Measurements from ENCODE around the gene TBC1D21. TPM values are rescaled to one million over a fixed set of nuclear protein-coding genes. Genes with fewer than 3 reads are reported as not detected.

The TBC1D21 gene
- total RNA-seq, 1 experiment from 2014 or later = not detected

DNA sequence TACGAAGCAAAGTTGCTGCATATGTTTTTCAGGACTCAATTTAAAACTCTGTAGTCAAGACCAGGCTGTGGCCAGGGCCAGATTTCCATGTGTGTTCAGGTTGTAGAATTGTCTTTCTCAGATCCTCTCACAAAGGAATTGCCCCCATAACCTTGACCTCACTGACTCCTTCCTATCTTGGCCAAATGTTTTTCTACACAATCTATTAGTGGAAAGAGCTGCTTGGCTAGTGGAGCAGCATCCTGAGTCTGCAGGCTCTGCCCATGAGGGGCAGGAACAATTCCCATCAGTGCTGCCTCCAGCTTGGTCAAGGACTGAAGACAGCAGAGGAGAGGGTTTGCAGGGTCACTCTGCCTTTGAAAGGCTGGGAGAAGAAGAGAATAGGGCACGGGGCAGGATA lies 6.9 kb upstream of the TBC1D21 start:
- H3K36me3 ChIP-seq (ENCODE audit: insufficient read depth, low read length) = no peaks in the 10 kb centered on the region
- no peak overlapping the region for H3K27ac ChIP-seq (ENCODE audit: low read length)
- H2AFZ ChIP-seq (ENCODE audit: low read length) = no peak overlapping the region
- H3K9me3 ChIP-seq (ENCODE audit: low read length) = no peaks in the 10 kb centered on the region
- no peaks in the 10 kb centered on the region for H3K27me3 ChIP-seq (ENCODE audit: low read length)
- H3K9ac ChIP-seq (ENCODE audit: low read length) = no peak overlapping the region
- no peak overlapping the region for H3K4me2 ChIP-seq (ENCODE audit: low read depth, low read length, poor library complexity, severe bottlenecking)
- H3K4me1 ChIP-seq (ENCODE audit: low read length) = no peaks in the 10 kb centered on the region
- H3K4me3 ChIP-seq (ENCODE audit: low read length) = no peak overlapping the region
- H3K79me2 ChIP-seq (ENCODE audit: low read length) = no peaks in the 10 kb centered on the region
- H3K9me2 ChIP-seq (replicated peaks; ENCODE audit: insufficient read depth, low read length) = no peaks in the 10 kb centered on the region
- peak; percentile 22 for DNase-seq
- no peaks in the 10 kb centered on the region for H4K20me1 ChIP-seq (ENCODE audit: insufficient read depth, low read depth, low read length)

DNA sequence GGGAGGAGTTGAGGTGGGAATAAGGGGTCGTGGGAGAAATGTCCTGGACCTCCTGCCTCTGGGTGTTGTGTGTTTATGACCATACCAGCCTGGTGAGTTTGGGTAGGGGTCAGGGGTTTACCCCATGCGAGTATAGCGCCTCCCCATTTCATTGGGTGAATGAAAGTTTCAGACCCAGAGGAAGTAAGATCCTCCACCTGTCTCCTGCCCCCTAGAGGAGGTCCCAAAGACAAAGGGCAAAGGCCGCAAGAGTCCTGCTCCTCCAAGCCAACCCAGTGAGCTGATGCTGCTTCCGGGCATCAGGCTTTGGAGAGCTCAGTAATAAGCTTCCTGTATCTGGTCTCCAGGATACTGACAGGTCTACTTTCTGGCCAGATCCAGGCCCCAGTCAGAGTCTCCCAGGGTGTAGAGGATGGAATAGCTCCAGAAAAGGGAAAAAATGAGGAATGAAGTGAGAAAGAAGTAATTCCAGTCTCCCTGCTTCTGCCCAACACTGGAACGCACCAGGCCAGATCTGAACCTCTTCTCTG lies 6.4 kb upstream of the TBC1D21 start:
- Histone ChIP-seq H3K4me1 (ENCODE audit: low read length) (no peaks in the 10 kb centered on the region), H3K4me2 (ENCODE audit: low read depth, low read length, poor library complexity, severe bottlenecking) (no peak overlapping the region), H3K9me2 (replicated peaks; ENCODE audit: insufficient read depth, low read length) (no peaks in the 10 kb centered on the region), H4K20me1 (ENCODE audit: insufficient read depth, low read depth, low read length) (no peaks in the 10 kb centered on the region), H3K27me3 (ENCODE audit: low read length) (no peaks in the 10 kb centered on the region), H3K9me3 (ENCODE audit: low read length) (no peaks in the 10 kb centered on the region), H2AFZ (ENCODE audit: low read length) (no peak overlapping the region), H3K27ac (ENCODE audit: low read length) (no peak overlapping the region), H3K79me2 (ENCODE audit: low read length) (no peaks in the 10 kb centered on the region), H3K9ac (ENCODE audit: low read length) (no peak overlapping the region), H3K36me3 (ENCODE audit: insufficient read depth, low read length) (no peaks in the 10 kb centered on the region), H3K4me3 (ENCODE audit: low read length) (no peak overlapping the region)
- no peak for DNase-seq

DNA sequence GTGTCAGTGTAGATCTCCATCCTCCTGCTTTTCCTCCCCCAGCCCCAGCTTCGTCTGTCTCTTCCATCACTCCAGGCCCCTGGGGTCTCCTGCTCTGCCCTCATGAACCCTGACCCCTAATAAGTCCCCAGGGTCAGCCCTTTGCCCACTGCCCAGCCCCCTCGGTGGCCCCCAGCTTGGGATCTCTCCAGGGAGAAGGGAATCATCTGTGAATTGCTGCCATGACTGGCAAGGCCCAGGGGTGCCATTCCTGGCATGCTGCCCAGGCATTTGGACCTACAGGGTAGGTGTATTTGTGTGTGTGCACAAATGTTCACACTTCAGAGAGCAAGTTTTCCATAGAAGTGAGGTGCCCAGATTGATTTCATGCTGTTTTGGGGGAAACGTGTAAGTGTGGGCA lies 5.9 kb upstream of the TBC1D21 start:
- H3K36me3 ChIP-seq (ENCODE audit: insufficient read depth, low read length) = no peaks in the 10 kb centered on the region
- no peaks in the 10 kb centered on the region for H3K9me2 ChIP-seq (replicated peaks; ENCODE audit: insufficient read depth, low read length)

DNA sequence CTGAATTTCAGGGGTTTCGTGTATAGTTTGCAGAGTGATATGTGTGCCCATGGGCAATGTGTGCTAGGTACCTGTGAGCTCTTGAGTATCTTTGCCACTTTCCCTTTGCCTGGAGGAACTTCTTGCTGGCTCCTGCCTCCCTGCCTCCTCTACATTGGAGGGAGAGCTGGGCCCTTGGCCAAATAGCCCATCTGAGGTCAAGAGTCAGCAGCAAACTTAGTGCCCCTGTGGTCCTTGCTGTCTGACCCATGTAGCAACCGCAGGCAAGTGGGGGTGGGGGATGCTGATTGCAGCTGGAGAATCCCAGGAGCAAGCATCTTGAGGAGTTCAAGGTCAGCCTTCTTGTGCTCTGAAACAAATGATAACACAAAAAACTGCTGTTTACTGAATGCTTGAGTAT lies 5.4 kb upstream of the TBC1D21 start:
- DNase-seq = no peak
- Histone ChIP-seq H3K4me1 (ENCODE audit: low read length) (no peaks in the 10 kb centered on the region), H3K79me2 (ENCODE audit: low read length) (no peaks in the 10 kb centered on the region)

More for the DNA sequence above, 5.9 kb upstream of the TBC1D21 start:
- Histone ChIP-seq H3K9me3 (ENCODE audit: low read length) (no peaks in the 10 kb centered on the region), H3K4me2 (ENCODE audit: low read depth, low read length, poor library complexity, severe bottlenecking) (no peak overlapping the region), H4K20me1 (ENCODE audit: insufficient read depth, low read depth, low read length) (no peaks in the 10 kb centered on the region), H2AFZ (ENCODE audit: low read length) (no peak overlapping the region), H3K4me3 (ENCODE audit: low read length) (no peak overlapping the region), H3K27me3 (ENCODE audit: low read length) (no peaks in the 10 kb centered on the region), H3K79me2 (ENCODE audit: low read length) (no peaks in the 10 kb centered on the region), H3K4me1 (ENCODE audit: low read length) (no peaks in the 10 kb centered on the region), H3K27ac (ENCODE audit: low read length) (no peak overlapping the region), H3K9ac (ENCODE audit: low read length) (no peak overlapping the region)
- DNase-seq = no peak

DNA sequence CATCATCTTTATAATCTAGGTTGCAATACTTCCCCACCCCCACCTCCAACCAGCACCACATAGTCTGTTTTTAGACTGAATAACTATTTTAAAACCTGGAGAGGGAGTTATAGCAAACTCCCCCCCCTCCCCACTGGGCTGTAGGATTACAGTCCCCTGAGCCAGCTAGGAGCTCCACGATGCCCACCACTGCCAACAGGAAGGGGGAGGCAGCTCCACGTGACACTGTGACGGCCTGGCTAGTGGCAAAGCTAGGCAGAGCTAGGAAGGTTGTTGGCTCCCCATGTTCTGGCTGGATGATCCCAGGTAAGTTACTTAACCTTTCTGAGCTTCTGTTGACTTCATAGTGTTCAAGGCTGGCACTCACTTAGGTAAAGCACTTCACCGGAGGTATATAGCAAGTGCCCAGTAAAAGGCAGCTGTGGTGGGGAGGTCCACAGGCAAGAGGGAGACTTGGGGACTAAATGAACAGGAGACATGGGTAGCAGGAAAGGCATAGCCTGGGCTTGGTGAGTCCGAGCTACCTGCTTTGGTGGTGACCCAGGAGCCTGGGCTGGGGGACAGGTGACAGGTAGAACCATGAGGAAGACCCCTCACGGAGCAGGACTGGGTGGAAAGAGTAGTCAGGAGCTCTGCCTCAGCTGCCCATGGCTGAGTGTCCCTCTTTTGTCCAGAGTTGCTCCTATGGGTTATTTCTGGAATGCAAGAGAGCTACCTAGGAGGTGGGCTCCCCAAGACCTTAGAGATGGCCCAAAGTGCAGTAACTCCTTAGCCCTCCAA lies 4.0 kb upstream of the TBC1D21 start:
- Histone ChIP-seq H3K27ac (ENCODE audit: low read length) (no peak overlapping the region), H2AFZ (ENCODE audit: low read length) (no peak overlapping the region), H3K27me3 (ENCODE audit: low read length) (no peaks in the 10 kb centered on the region), H3K9me3 (ENCODE audit: low read length) (no peaks in the 10 kb centered on the region), H3K79me2 (ENCODE audit: low read length) (no peaks in the 10 kb centered on the region), H3K4me1 (ENCODE audit: low read length) (no peaks in the 10 kb centered on the region), H3K4me3 (ENCODE audit: low read length) (no peak overlapping the region), H3K9ac (ENCODE audit: low read length) (no peak overlapping the region), H3K36me3 (ENCODE audit: insufficient read depth, low read length) (no peaks in the 10 kb centered on the region), H4K20me1 (ENCODE audit: insufficient read depth, low read depth, low read length) (no peaks in the 10 kb centered on the region), H3K9me2 (replicated peaks; ENCODE audit: insufficient read depth, low read length) (no peaks in the 10 kb centered on the region), H3K4me2 (ENCODE audit: low read depth, low read length, poor library complexity, severe bottlenecking) (no peak overlapping the region)
- DNase-seq = no peak

More for the DNA sequence above, 5.4 kb upstream of the TBC1D21 start:
- Histone ChIP-seq H3K4me3 (ENCODE audit: low read length) (no peak overlapping the region), H3K36me3 (ENCODE audit: insufficient read depth, low read length) (no peaks in the 10 kb centered on the region), H3K27me3 (ENCODE audit: low read length) (no peaks in the 10 kb centered on the region), H3K4me2 (ENCODE audit: low read depth, low read length, poor library complexity, severe bottlenecking) (no peak overlapping the region), H3K9me3 (ENCODE audit: low read length) (no peaks in the 10 kb centered on the region), H2AFZ (ENCODE audit: low read length) (no peak overlapping the region), H3K9me2 (replicated peaks; ENCODE audit: insufficient read depth, low read length) (no peaks in the 10 kb centered on the region), H3K9ac (ENCODE audit: low read length) (no peak overlapping the region), H3K27ac (ENCODE audit: low read length) (no peak overlapping the region), H4K20me1 (ENCODE audit: insufficient read depth, low read depth, low read length) (no peaks in the 10 kb centered on the region)

DNA sequence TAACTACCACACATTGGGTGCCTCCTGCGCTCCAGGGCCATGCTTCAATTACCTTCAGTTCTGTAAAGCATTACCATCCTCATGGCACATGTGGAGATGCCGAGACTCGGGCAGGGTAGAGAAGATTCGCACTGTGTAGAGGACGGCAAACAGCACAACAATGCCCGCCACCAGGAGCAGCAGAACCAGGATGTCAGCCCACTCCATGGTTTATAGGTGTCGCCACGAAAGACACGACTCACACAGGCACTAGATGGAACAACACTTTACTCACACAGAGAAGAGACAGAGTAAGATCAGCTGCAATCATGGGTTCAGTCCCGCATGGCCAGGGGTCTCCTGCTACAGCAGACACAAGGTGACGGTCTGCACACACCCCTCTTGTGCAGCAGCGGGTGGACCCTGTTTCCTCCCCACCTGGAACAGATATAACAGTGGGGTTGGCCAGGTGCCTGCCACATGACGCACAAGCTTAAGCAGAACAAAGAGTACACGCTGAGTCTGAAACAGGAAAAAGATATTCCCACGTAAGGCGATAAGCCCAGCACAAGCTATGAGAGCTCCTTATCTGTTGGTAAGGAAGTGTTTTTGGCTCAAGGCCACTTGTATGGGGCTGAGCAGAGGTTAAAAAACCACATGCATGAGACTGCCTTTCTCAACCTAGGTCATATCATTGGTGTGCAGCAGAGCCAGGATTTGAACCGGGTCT lies 2.5 kb upstream of the TBC1D21 start:
- no peaks in the 10 kb centered on the region for H3K9me3 ChIP-seq (ENCODE audit: low read length)
- DNase-seq = no peak
- H3K79me2 ChIP-seq (ENCODE audit: low read length) = no peaks in the 10 kb centered on the region
- no peak overlapping the region for H3K27ac ChIP-seq (ENCODE audit: low read length)
- no peaks in the 10 kb centered on the region for H3K27me3 ChIP-seq (ENCODE audit: low read length)
- H3K9me2 ChIP-seq (replicated peaks; ENCODE audit: insufficient read depth, low read length) = no peaks in the 10 kb centered on the region
- H2AFZ ChIP-seq (ENCODE audit: low read length) = no peak overlapping the region
- no peak overlapping the region for H3K4me2 ChIP-seq (ENCODE audit: low read depth, low read length, poor library complexity, severe bottlenecking)
- no peak overlapping the region for H3K9ac ChIP-seq (ENCODE audit: low read length)
- no peaks in the 10 kb centered on the region for H3K4me1 ChIP-seq (ENCODE audit: low read length)
- no peaks in the 10 kb centered on the region for H3K36me3 ChIP-seq (ENCODE audit: insufficient read depth, low read length)
- H3K4me3 ChIP-seq (ENCODE audit: low read length) = no peak overlapping the region
- H4K20me1 ChIP-seq (ENCODE audit: insufficient read depth, low read depth, low read length) = no peaks in the 10 kb centered on the region

DNA sequence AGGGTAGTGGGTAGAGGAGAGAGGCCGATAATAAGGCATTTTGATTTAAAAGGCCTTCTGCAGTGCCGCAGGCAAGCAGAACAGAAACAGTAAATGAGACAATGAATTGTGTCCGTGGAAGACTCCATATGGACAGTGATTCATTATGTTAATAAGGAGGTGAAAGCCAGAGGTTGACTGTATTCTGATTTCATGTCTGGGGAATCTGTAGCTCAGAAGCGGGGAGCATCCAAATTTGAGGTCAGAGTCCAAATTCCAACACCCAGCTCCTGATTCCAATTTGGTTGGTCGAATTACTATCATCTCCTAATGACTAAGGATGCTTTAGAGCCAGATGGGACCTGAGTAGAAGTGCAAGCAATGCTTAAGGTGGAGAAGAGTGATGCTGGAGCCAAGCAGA lies 1.0 kb upstream of the TBC1D21 start:
- no peak overlapping the region for H3K4me3 ChIP-seq (ENCODE audit: low read length)
- no peak overlapping the region for H3K9ac ChIP-seq (ENCODE audit: low read length)
- H3K9me2 ChIP-seq (replicated peaks; ENCODE audit: insufficient read depth, low read length) = no peaks in the 10 kb centered on the region
- H3K79me2 ChIP-seq (ENCODE audit: low read length) = no peaks in the 10 kb centered on the region
- no peaks in the 10 kb centered on the region for H4K20me1 ChIP-seq (ENCODE audit: insufficient read depth, low read depth, low read length)
- H3K4me1 ChIP-seq (ENCODE audit: low read length) = no peaks in the 10 kb centered on the region
- no peak overlapping the region for H3K27ac ChIP-seq (ENCODE audit: low read length)
- H3K27me3 ChIP-seq (ENCODE audit: low read length) = no peaks in the 10 kb centered on the region
- H3K9me3 ChIP-seq (ENCODE audit: low read length) = no peaks in the 10 kb centered on the region
- DNase-seq = no peak
- no peak overlapping the region for H3K4me2 ChIP-seq (ENCODE audit: low read depth, low read length, poor library complexity, severe bottlenecking)
- H2AFZ ChIP-seq (ENCODE audit: low read length) = no peak overlapping the region
- H3K36me3 ChIP-seq (ENCODE audit: insufficient read depth, low read length) = no peaks in the 10 kb centered on the region

DNA sequence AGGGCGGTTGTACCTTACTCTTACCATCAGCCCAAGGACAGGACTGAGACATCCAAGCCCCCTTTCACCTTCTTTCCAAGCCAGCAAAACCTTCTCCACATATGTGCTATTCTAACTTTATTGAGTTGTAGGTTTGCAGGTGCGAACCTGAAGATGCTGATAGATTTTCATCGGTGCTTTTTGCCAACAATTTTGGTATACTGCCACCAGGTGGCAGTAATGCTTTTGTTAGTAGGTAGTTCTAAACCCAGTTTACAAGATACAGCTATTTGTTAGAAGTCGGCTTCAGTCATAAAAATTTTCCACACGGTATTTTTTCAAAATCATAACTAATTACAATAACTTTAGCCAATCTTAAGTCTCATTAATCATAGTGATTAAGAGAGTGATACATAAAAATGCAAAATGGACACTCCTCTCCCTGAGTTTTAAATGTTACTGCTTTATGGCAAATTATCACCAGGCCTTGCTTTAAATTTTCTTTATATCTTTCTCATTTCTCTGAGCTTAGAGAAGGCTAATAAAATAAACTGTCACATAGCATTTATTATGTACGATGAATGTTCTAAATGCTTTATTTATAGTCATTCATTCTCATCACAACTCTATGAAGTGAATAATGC lies 636 bp downstream of the TBC1D21 start:
- no peaks in the 10 kb centered on the region for H3K9me2 ChIP-seq (replicated peaks; ENCODE audit: insufficient read depth, low read length)
- peak; percentile 79 for DNase-seq

More for the DNA sequence above, 636 bp downstream of the TBC1D21 start:
- H3K27ac ChIP-seq (ENCODE audit: low read length) = no peak overlapping the region
- no peak overlapping the region for H2AFZ ChIP-seq (ENCODE audit: low read length)
- no peaks in the 10 kb centered on the region for H3K4me1 ChIP-seq (ENCODE audit: low read length)
- no peaks in the 10 kb centered on the region for H4K20me1 ChIP-seq (ENCODE audit: insufficient read depth, low read depth, low read length)
- H3K36me3 ChIP-seq (ENCODE audit: insufficient read depth, low read length) = no peaks in the 10 kb centered on the region
- H3K9ac ChIP-seq (ENCODE audit: low read length) = no peak overlapping the region
- no peaks in the 10 kb centered on the region for H3K9me3 ChIP-seq (ENCODE audit: low read length)
- no peaks in the 10 kb centered on the region for H3K79me2 ChIP-seq (ENCODE audit: low read length)
- H3K4me3 ChIP-seq (ENCODE audit: low read length) = no peak overlapping the region
- H3K27me3 ChIP-seq (ENCODE audit: low read length) = no peaks in the 10 kb centered on the region
- no peak overlapping the region for H3K4me2 ChIP-seq (ENCODE audit: low read depth, low read length, poor library complexity, severe bottlenecking)
